IMR-90 (cell line): ENCODE data around the gene MND1. TPM values are rescaled to one million over a fixed set of nuclear protein-coding genes. Genes with fewer than 3 reads are reported as not detected.

Experiments used
- ATAC-seq: fragments of 200-7000 bp; cut with Tn5 transposase; 2 replicates; pipeline ENCODE4 v1.9.1; 2020; ENCODE audit warnings: low read depth, mild to moderate bottlenecking, moderate library complexity
- BruUV-seq: library from RNA; stranded (reverse); fragments of 400-500 nt; replicated peaks from 2 replicates; lab custom pipeline; 2021; lab: Mats Ljungman, UMichigan
- CTCF ChIA-PET: fragments of 300-600 bp; formaldehyde crosslinking; extraction: SDS; loops from one replicate; lab custom pipeline; 2021; ENCODE audit warnings: antibody characterized with exemption; lab: Yijun Ruan, JAX
- POLR2A ChIA-PET: fragments of 300-600 bp; sonication (Branson Sonifier 250); formaldehyde crosslinking; loops from one replicate; lab custom pipeline; 2022; ENCODE audit warnings: antibody characterized with exemption; ENCODE audit not compliant: unreplicated experiment; lab: Charles Lee
- DNase-seq: peaks from one replicate; pipeline ENCODE4 v3.0.0; 2013
- H2AFZ ChIP-seq: replicated peaks from 2 replicates; pipeline ENCODE3; 2013; ENCODE audit warnings: low read length, mild to moderate bottlenecking; ENCODE audit not compliant: poor library complexity
- H2AK5ac ChIP-seq: 2 replicates; pipeline ENCODE4 v1.6.1; 2013; ENCODE audit warnings: low read depth, low read length, inconsistent platforms
- H2AK9ac ChIP-seq: replicated peaks from 2 replicates; pipeline ENCODE3; 2013; ENCODE audit warnings: mild to moderate bottlenecking, low read depth, low read length, moderate library complexity; ENCODE audit not compliant: poor library complexity
- H2BK120ac ChIP-seq: 2 replicates; pipeline ENCODE4 v1.6.1; 2013; ENCODE audit warnings: low read depth, low read length, inconsistent platforms
- H2BK15ac ChIP-seq: 3 replicates; pipeline ENCODE4 v1.6.1; 2013; ENCODE audit warnings: low read depth, low read length, inconsistent platforms
- H2BK20ac ChIP-seq: 2 replicates; pipeline ENCODE4 v1.6.1; 2013; ENCODE audit warnings: low read depth, mild to moderate bottlenecking, inconsistent platforms, low read length, moderate library complexity
- H2BK5ac ChIP-seq: 2 replicates; pipeline ENCODE4 v1.6.1; 2013; ENCODE audit warnings: mild to moderate bottlenecking, low read depth, low read length, inconsistent platforms; ENCODE audit not compliant: poor library complexity, severe bottlenecking
- H3K14ac ChIP-seq: replicated peaks from 2 replicates; pipeline ENCODE4 v1.6.1; 2013; ENCODE audit warnings: low read depth, low read length, inconsistent platforms
- H3K18ac ChIP-seq: 2 replicates; pipeline ENCODE4 v1.6.1; 2013; ENCODE audit warnings: low read depth, low read length, control low read depth
- H3K23ac ChIP-seq: 2 replicates; pipeline ENCODE4 v1.6.1; 2013; ENCODE audit warnings: low read depth, low read length, inconsistent platforms
- H3K27ac ChIP-seq: 2 replicates; pipeline ENCODE4 v1.5.1; 2013; ENCODE audit warnings: mild to moderate bottlenecking, control low read depth, low read length; ENCODE audit not compliant: insufficient read depth
- H3K27me3 ChIP-seq: 2 replicates; pipeline ENCODE4 v1.6.1; 2013; ENCODE audit warnings: low read length; ENCODE audit not compliant: control insufficient read depth, insufficient read depth
- H3K36me3 ChIP-seq: 2 replicates; pipeline ENCODE4 v1.6.1; 2013; ENCODE audit warnings: low read length, mixed read lengths; ENCODE audit not compliant: control insufficient read depth, insufficient read depth
- H3K4ac ChIP-seq: 2 replicates; pipeline ENCODE4 v1.6.1; 2013; ENCODE audit warnings: low read depth, low read length, inconsistent platforms
- H3K4me1 ChIP-seq: 2 replicates; pipeline ENCODE4 v1.6.1; 2013; ENCODE audit warnings: low read length, mixed read lengths; ENCODE audit not compliant: control insufficient read depth, insufficient read depth
- H3K4me2 ChIP-seq: 2 replicates; pipeline ENCODE4 v1.6.1; 2013; ENCODE audit warnings: low read depth, mild to moderate bottlenecking, control low read depth, low read length, moderate library complexity
- H3K4me3 ChIP-seq: 2 replicates; pipeline ENCODE4 v1.5.1; 2013; ENCODE audit warnings: low read depth, mild to moderate bottlenecking, control low read depth, low read length, moderate library complexity; ENCODE audit not compliant: insufficient read depth
- H3K56ac ChIP-seq: 2 replicates; pipeline ENCODE4 v1.6.1; 2013; ENCODE audit warnings: low read length, inconsistent platforms; ENCODE audit not compliant: insufficient read depth; ENCODE audit errors: extremely low read depth
- H3K79me1 ChIP-seq, 2 experiments: 2 replicates each; pipeline ENCODE4 v1.6.1; 2013; ENCODE audit warnings: low read length in 2 of 2, inconsistent platforms in 1 of 2, low read depth in 1 of 2
- H3K9ac ChIP-seq: 2 replicates; pipeline ENCODE4 v1.6.1; 2013; ENCODE audit warnings: low read depth, low read length, control low read depth
- H3K9me1 ChIP-seq: 2 replicates; pipeline ENCODE4 v1.6.1; 2013; ENCODE audit warnings: low read length, inconsistent platforms; ENCODE audit not compliant: insufficient read depth
- H3K9me3 ChIP-seq: 2 replicates; pipeline ENCODE4 v1.6.1; 2013; ENCODE audit warnings: low read length; ENCODE audit not compliant: control insufficient read depth, insufficient read depth
- H4K20me1 ChIP-seq: 2 replicates; pipeline ENCODE4 v1.6.1; 2013; ENCODE audit warnings: low read length, inconsistent platforms; ENCODE audit not compliant: insufficient read depth
- H4K5ac ChIP-seq: 2 replicates; pipeline ENCODE4 v1.6.1; 2013; ENCODE audit warnings: mild to moderate bottlenecking, low read depth, low read length, control low read depth
- H4K8ac ChIP-seq, 2 experiments: 2 replicates each; pipeline ENCODE4 v1.6.1; 2013; ENCODE audit warnings: low read depth in 2 of 2, low read length in 2 of 2, control low read depth in 1 of 2, inconsistent platforms in 1 of 2
- H4K91ac ChIP-seq: 2 replicates; pipeline ENCODE4 v1.6.1; 2013; ENCODE audit warnings: low read depth, low read length, inconsistent platforms; ENCODE audit not compliant: insufficient read depth
- CEBPB ChIP-seq: IDR thresholded peaks from 2 replicates; pipeline ENCODE4 v1.6.1; 2012; ENCODE audit warnings: low read depth, low read length, improper control_type of control experiment
- NFE2L2 ChIP-seq: fragments of 150-350 bp; IDR thresholded peaks from 2 replicates; pipeline ENCODE4 v1.6.1; 2016; ENCODE audit warnings: low read depth, mild to moderate bottlenecking, low read length
- WGBS, 2 experiments: methylation state at CpG; one replicate each; pipeline versions ENCODE4 v1.1.5 to v1.1.7; 2013; ENCODE audit warnings: missing lambda C conversion rate in 2 of 2; ENCODE audit not compliant: insufficient read length in 1 of 2; ENCODE audit errors: extremely low coverage in 2 of 2; 5-methylcytosine and 5-hydroxymethylcytosine counted together
- dilution Hi-C: fragments of 300-500 bp; cut with HindIII; formaldehyde crosslinking; loops from one replicate; pipeline ENCODE4 v1.14.3; 2018; ENCODE audit warnings: low sequenced_read_pairs; ENCODE audit not compliant: unreplicated experiment
- in situ Hi-C: fragments of 300-500 bp; cut with MboI; formaldehyde crosslinking; loops from 3 replicates; pipeline ENCODE4 v1.14.3; 2019; ENCODE audit warnings: low sequenced_read_pairs, inconsistent platforms, mixed read lengths
- intact Hi-C: fragments of 100-400 bp; cut with micrococcal nuclease; formaldehyde crosslinking; loops from 2 replicates; pipeline ENCODE4 v1.10.0; 2022
- polyA plus RNA-seq, 3 experiments: library from polyadenylated mRNA; depleted of rRNA; stranded (reverse); fragments of >200 nt; gene quantifications; 2 replicates each; pipeline ENCODE4 v1.2.3, GENCODE V29; 2012; ENCODE audit warnings: low replicate concordance in 1 of 3
- total RNA-seq: library from RNA; depleted of rRNA; stranded (reverse); fragments of >200 nt; gene quantifications from 2 replicates; pipeline ENCODE4 v1.2.3, GENCODE V29; 2012

MND1 gene
- total and polyA plus RNA-seq, 2 of the 4 experiments (the other 2 are of a cell fraction) = 0.36 to 3.5 TPM

DNA sequence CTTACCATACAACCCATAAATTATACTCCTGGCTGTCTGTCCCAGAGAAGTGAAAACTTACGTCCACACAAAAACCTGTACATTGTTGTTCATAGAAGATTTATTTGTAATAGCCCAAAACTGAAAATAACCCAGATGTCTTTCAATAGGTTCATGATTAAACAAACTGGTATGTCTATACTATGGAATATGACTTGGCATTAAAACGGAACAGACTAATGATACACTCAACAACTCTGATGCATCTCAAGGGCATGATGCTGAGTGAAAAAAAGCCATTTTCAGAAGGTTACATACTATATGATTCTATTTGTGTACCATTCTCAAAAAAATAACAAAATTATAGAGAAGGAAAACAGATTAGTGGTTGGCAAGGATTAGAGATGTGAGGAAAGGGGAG lies 11.6 kb upstream of the MND1 start:
- Histone ChIP-seq H3K9me3 (no peaks in the 10 kb centered on the region), H3K23ac (no peak overlapping the region), H4K8ac (no peak overlapping the region), H3K4me2 (no peak overlapping the region), H2AK9ac (no peak overlapping the region), H2BK120ac (no peak overlapping the region), H2AFZ (no peak overlapping the region), H3K14ac (no peak overlapping the region), H4K91ac (no peak overlapping the region), H2BK20ac (peak overlapping the region; percentile 23; the same call in 1 of the 2 replicates), H3K4me1 (peaks cover 2% of the 10 kb centered on the region; the same call in 1 of the 2 replicates), H4K20me1 (no peaks in the 10 kb centered on the region), H3K4me3 (no peak overlapping the region), H3K56ac (no peak overlapping the region), H3K27ac (no peak overlapping the region), H3K27me3 (no peaks in the 10 kb centered on the region), H2BK15ac (no peak overlapping the region), H3K36me3 (peaks cover 4% of the 10 kb centered on the region), H4K5ac (no peak overlapping the region; the same call in 1 of the 2 replicates), H2BK5ac (peak overlapping the region; percentile 68), H3K9ac (no peak overlapping the region), H3K4ac (no peak overlapping the region), H3K9me1 (no peaks in the 10 kb centered on the region; the same call in 1 of the 2 replicates), H2AK5ac (no peak overlapping the region), H3K18ac (no peak overlapping the region), H3K79me1 (no peaks in the 10 kb centered on the region)
- no CpG with 5 or more reads among the region's 2 CpGs for WGBS, 2 experiments
- peak; percentile 63 for TF ChIP-seq NFE2L2
- no peak for TF ChIP-seq CEBPB
- no TSS peak for BruUV-seq
- in situ Hi-C loops (no loop called here), intact Hi-C loops (no loop called here), dilution Hi-C loops (no loop called here)
- peak; percentile 69 for DNase-seq
- no peak for ATAC-seq
- ChIA-PET CTCF (no interaction called here), POLR2A (no interaction called here)
